ENCODE results near the gene TMEM79.
A peak's percentile ranks its signal among the peaks of the same experiment; 100 is the strongest.
"Not testable (repeated sequence)": the region's sequence is repeated elsewhere in the genome, so short reads cannot be mapped to it uniquely, and the experiment has no call there.

TMEM79 gene

GRCh38 chr1:156303241-156303640 is 19.1 kb downstream of the TMEM79 start:
- no peak for DNase-seq (ENCODE audit: low spot score)

- DNase-seq (ENCODE audit: low spot score): no peak
Observed at GRCh38 chr1:156305215-156305614, 21.1 kb downstream of the TMEM79 start.

- DNase-seq (ENCODE audit: low spot score): no peak
Observed at GRCh38 chr1:156308078-156308477, 24.0 kb downstream of the TMEM79 start.

- no peak for DNase-seq (ENCODE audit: low spot score)
Observed at GRCh38 chr1:156310962-156311361, 26.8 kb downstream of the TMEM79 start.

- DNase-seq (ENCODE audit: low spot score): no peak
Observed at GRCh38 chr1:156316909-156317308, 32.8 kb downstream of the TMEM79 start.

DNA sequence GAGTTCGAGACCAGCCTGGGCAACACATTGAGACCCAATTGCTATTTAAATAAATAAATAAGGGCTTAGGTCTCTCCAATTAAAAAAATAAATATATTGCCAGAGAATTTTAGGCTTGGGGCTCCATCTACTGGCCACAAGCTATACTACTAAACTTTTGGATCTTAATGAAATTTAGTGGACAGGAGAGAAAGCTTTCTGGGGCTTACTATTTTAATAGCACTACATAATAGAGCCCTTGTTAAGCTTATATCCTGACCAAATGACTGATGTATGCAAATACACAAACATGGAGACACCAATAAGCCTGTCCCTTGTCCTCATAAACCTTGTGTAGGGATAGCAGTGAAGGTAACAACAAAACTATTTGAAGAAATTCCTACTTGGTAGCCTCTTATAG is 35.5 kb downstream of the TMEM79 start:
- DNase-seq (ENCODE audit: low spot score): peak; percentile 45

- no peak for DNase-seq (ENCODE audit: low spot score)
Observed at GRCh38 chr1:156320560-156320959, 36.4 kb downstream of the TMEM79 start.

DNA sequence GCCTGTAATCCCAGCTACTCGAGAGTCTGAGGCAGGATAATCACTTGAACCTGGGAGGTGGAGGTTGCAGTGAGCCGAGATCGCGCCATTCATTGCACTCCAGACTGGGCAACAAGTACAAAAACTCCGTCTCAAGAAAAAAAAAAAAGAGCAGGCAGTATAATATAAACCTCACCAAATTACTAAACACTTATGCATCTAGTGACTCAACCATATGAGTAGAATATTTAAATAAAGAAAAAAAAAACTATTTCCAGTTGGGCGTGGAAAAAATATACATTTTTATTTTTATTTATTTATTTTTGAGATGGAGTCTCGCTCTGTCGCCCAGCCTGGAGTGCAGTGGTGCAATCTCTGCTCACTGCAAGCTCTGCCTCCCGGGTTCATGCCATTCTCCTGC is 39.1 kb downstream of the TMEM79 start:
- not testable (repeated sequence) for DNase-seq (ENCODE audit: low spot score)

DNA sequence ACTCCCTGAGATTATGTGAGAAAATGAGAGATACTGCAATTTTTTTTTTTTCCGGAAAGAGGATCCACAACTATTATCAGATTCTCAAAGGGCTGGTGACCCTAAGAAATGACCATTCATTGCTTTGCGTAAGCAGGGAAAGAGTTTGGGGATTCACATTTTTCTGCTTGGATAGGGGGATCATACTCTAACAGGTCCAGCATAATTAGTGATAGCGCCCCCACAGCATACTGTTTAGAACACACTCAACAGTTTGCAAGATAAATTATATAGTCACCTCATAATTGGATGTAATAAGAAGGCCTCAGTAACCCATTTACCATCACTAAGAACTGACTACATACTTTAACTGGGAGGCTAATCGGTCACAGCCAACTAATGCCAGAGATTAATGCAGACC is 52.1 kb downstream of the TMEM79 start:
- DNase-seq (ENCODE audit: low spot score): no peak

GRCh38 chr1:156337052-156337887 is 53.1 kb downstream of the TMEM79 start:
- DNase-seq (ENCODE audit: low spot score): no peak

DNA sequence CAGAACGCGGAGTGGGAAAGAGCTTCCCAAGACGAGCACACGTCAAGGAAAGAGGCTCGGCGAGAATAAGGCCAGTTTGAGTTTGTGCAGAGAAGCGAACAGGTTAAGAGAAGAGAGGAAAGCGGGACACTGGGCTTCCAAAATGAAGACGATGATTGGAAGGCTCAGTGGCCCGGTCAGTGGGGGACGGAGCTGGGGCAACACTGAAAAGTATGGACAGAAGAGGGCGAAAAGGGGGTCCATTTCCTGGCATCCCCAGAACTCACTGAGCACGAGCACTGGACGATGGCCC is 53.7 kb downstream of the TMEM79 start:
- DNase-seq (ENCODE audit: low spot score): no peak

DNA sequence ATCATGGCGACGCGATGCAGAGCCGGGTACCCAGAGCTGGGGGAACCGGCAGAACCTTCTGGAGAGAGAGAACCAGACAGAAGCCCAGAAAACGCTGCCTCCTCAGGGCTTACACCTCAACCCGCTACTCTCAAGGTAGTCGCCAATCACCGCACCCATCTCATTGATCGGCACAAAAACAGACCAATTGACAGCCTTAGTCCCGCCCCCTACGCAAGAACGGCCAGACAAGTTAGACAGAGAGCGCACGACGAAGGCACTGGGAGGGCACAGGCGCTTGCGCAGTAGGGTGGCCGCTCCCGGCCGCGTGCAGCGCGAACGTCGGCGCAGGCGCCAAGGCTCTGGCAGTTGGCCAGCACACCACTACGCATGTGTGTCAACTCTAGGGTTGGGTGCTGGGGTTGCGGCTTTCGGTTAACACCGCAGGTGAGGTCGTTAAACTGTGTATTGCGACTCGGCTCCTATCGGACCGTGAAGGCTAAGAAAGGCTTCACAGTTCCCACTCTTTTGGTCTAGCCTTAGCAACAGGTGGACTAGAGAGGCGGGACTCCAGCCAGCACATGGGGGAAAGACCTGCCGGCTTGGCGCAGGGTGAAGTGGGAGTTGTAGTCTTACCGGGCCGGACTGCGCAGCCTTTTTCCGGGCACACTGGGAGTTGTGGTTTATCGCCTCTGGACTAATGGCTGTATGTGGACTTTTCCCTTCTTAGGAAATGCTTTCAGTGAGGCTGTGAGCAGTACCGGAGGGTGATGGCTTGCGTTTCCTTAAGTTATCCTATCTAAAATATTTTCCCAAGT is 54.3 kb downstream of the TMEM79 start, which contains the start of the genes CCT3 and TSACC:
Gene CCT3, minus strand, starts transcription at position 113 of the 797 bp plus-strand sequence. Its CDS starts 108 bp downstream, at position 5.
Gene TSACC, plus strand, starts transcription at position 347 of the 797 bp plus-strand sequence. CDS start 1,232 bp downstream, outside the sequence.
- peak; percentile 99 for DNase-seq (ENCODE audit: low spot score)
